ENCODE measurements around the gene NUMB.

NUMB gene

GRCh38 chr14:73261520-73262426 lies 196.6 kb downstream of the NUMB start:
- H3K9me3 ChIP-seq, result no peaks in the 10 kb centered on the region
- H3K4me3 ChIP-seq, result no peak overlapping the region
- no peak overlapping the region for H3K9ac ChIP-seq
- no peak for TF ChIP-seq Cebpa-rat (IDR thresholded peaks at IDR 0.05)
- H3K36me3 ChIP-seq, result no peaks in the 10 kb centered on the region
- H3K27me3 ChIP-seq, result no peaks in the 10 kb centered on the region
- H3K27ac ChIP-seq, result no peak overlapping the region
- no peak overlapping the region for H3K4me2 ChIP-seq
- H4K20me1 ChIP-seq, result no peaks in the 10 kb centered on the region
- H3K4me1 ChIP-seq, result no peaks in the 10 kb centered on the region

GRCh38 chr14:73261075-73261474 lies 197.3 kb downstream of the NUMB start:
- Histone ChIP-seq H3K9ac (no peak overlapping the region), H3K9me3 (no peaks in the 10 kb centered on the region), H3K36me3 (no peaks in the 10 kb centered on the region), H3K4me3 (no peak overlapping the region), H3K27ac (no peak overlapping the region), H3K27me3 (no peaks in the 10 kb centered on the region), H4K20me1 (no peaks in the 10 kb centered on the region), H3K4me2 (no peak overlapping the region), H3K4me1 (no peaks in the 10 kb centered on the region)
- TF ChIP-seq Cebpa-rat (IDR thresholded peaks at IDR 0.05), result no peak

DNA sequence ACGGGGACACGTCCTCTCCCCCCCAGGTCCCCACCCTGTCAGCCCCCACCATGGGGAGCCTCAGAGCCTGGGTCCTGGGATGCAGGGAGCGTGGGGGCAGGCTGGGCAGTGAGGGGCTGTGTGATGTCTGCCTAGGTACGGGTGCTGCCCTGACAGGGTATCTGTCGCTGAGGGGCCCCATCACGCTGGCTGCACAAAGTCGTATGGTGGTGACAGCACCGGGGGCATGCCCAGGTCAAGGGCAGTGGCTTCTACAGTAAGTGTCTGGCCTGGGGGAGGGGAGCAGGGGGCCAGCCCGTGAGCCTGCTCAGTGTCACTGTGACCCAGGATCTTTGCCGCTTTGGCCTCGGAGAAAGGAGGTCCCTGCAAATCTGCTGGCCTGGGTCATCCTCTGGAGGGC lies 197.8 kb downstream of the NUMB start:
- Histone ChIP-seq H3K27ac (no peak overlapping the region), H3K4me3 (no peak overlapping the region), H3K4me2 (no peak overlapping the region), H3K27me3 (no peaks in the 10 kb centered on the region), H3K36me3 (no peaks in the 10 kb centered on the region), H3K9ac (no peak overlapping the region), H4K20me1 (no peaks in the 10 kb centered on the region), H3K4me1 (no peaks in the 10 kb centered on the region), H3K9me3 (no peaks in the 10 kb centered on the region)
- no peak for TF ChIP-seq Cebpa-rat (IDR thresholded peaks at IDR 0.05)

- no peak overlapping the region for H3K4me2 ChIP-seq
- no peaks in the 10 kb centered on the region for H3K4me1 ChIP-seq
- H4K20me1 ChIP-seq, result no peaks in the 10 kb centered on the region
- H3K4me3 ChIP-seq, result no peak overlapping the region
- no peaks in the 10 kb centered on the region for H3K36me3 ChIP-seq
- H3K27ac ChIP-seq, result no peak overlapping the region
- no peak for TF ChIP-seq Cebpa-rat (IDR thresholded peaks at IDR 0.05)
- no peaks in the 10 kb centered on the region for H3K27me3 ChIP-seq
- H3K9me3 ChIP-seq, result no peaks in the 10 kb centered on the region
- no peak overlapping the region for H3K9ac ChIP-seq
Measured at GRCh38 chr14:73259837-73260236, 198.5 kb downstream of the NUMB start.

GRCh38 chr14:73258845-73259611 lies 199.3 kb downstream of the NUMB start:
- Histone ChIP-seq H3K9ac (no peak overlapping the region), H3K9me3 (no peaks in the 10 kb centered on the region), H3K4me1 (no peaks in the 10 kb centered on the region), H3K4me2 (no peak overlapping the region), H3K27me3 (no peaks in the 10 kb centered on the region), H3K4me3 (no peak overlapping the region), H3K36me3 (no peaks in the 10 kb centered on the region), H3K27ac (no peak overlapping the region), H4K20me1 (no peaks in the 10 kb centered on the region)
- TF ChIP-seq Cebpa-rat (IDR thresholded peaks at IDR 0.05), result no peak

GRCh38 chr14:73258076-73258475 lies 200.3 kb downstream of the NUMB start:
- Histone ChIP-seq H3K36me3 (no peaks in the 10 kb centered on the region), H3K27ac (no peak overlapping the region), H3K9me3 (no peaks in the 10 kb centered on the region), H3K4me2 (no peak overlapping the region), H4K20me1 (no peaks in the 10 kb centered on the region), H3K4me1 (no peaks in the 10 kb centered on the region), H3K27me3 (no peaks in the 10 kb centered on the region), H3K4me3 (no peak overlapping the region), H3K9ac (no peak overlapping the region)
- TF ChIP-seq Cebpa-rat (IDR thresholded peaks at IDR 0.05), result no peak

GRCh38 chr14:73255693-73256225 lies 202.6 kb downstream of the NUMB start:
- no peaks in the 10 kb centered on the region for H3K36me3 ChIP-seq
- no peak for TF ChIP-seq Cebpa-rat (IDR thresholded peaks at IDR 0.05)
- H3K27me3 ChIP-seq, result no peaks in the 10 kb centered on the region
- H3K4me1 ChIP-seq, result peaks cover 13% of the 10 kb centered on the region
- no peak overlapping the region for H3K4me2 ChIP-seq
- no peak overlapping the region for H3K27ac ChIP-seq
- 0 out of 2 replicates have a peak, but pooled peaks cover 5% of the 10 kb centered on the region for H4K20me1 ChIP-seq
- no peak overlapping the region for H3K9ac ChIP-seq
- H3K4me3 ChIP-seq, result no peak overlapping the region
- H3K9me3 ChIP-seq, result no peaks in the 10 kb centered on the region

- no peaks in the 10 kb centered on the region for H3K27me3 ChIP-seq
- no peak overlapping the region for H3K9ac ChIP-seq
- H3K4me1 ChIP-seq, result peaks cover 21% of the 10 kb centered on the region
- no peak for TF ChIP-seq Cebpa-rat (IDR thresholded peaks at IDR 0.05)
- no peak overlapping the region for H3K4me2 ChIP-seq
- H4K20me1 ChIP-seq, result peaks cover 12% of the 10 kb centered on the region; the same call in 1 of the 2 replicates
- H3K27ac ChIP-seq, result no peak overlapping the region
- H3K36me3 ChIP-seq, result no peaks in the 10 kb centered on the region
- no peak overlapping the region for H3K4me3 ChIP-seq
- no peaks in the 10 kb centered on the region for H3K9me3 ChIP-seq
Measured at GRCh38 chr14:73255005-73255400, 203.3 kb downstream of the NUMB start.

- Histone ChIP-seq H3K36me3 (no peaks in the 10 kb centered on the region), H4K20me1 (peaks cover 16% of the 10 kb centered on the region; the same call in 1 of the 2 replicates), H3K4me1 (peaks cover 27% of the 10 kb centered on the region), H3K4me2 (no peak overlapping the region), H3K9ac (no peak overlapping the region), H3K27me3 (no peaks in the 10 kb centered on the region), H3K27ac (no peak overlapping the region), H3K9me3 (no peaks in the 10 kb centered on the region), H3K4me3 (no peak overlapping the region)
- TF ChIP-seq Cebpa-rat (IDR thresholded peaks at IDR 0.05), result no peak
Measured at GRCh38 chr14:73254247-73255004, 203.9 kb downstream of the NUMB start.

Measured in BLaER1 (cell line).